ENCODE results near the gene SDC1.
"Not testable (repeated sequence)": the region's sequence is repeated elsewhere in the genome, so short reads cannot be mapped to it uniquely, and the experiment has no call there.

SDC1 gene

GRCh38 chr2:20236496-20236895 is 11.6 kb upstream of the SDC1 start:
- no peak for DNase-seq (ENCODE audit: low spot score)
- Mint-ChIP-seq H3K27me3 (ENCODE audit: low read depth) (peaks cover 13% of the 10 kb centered on the region), H3K27ac (no peak overlapping the region), H3K4me3 (no peak overlapping the region), H3K4me1 (ENCODE audit: low read depth) (no peaks in the 10 kb centered on the region), H3K9me3 (no peaks in the 10 kb centered on the region), H3K36me3 (ENCODE audit: low read depth) (no peaks in the 10 kb centered on the region)

GRCh38 chr2:20235655-20236305 is 10.8 kb upstream of the SDC1 start:
- Mint-ChIP-seq H3K27me3 (ENCODE audit: low read depth) (peaks cover 14% of the 10 kb centered on the region), H3K27ac (no peak overlapping the region), H3K4me1 (ENCODE audit: low read depth) (no peaks in the 10 kb centered on the region), H3K4me3 (no peak overlapping the region), H3K36me3 (ENCODE audit: low read depth) (no peaks in the 10 kb centered on the region), H3K9me3 (no peaks in the 10 kb centered on the region)
- no peak for DNase-seq (ENCODE audit: low spot score)

GRCh38 chr2:20234597-20234996 is 9.7 kb upstream of the SDC1 start:
- not testable (repeated sequence) for DNase-seq (ENCODE audit: low spot score); H3K27ac Mint-ChIP-seq; H3K4me1 Mint-ChIP-seq (ENCODE audit: low read depth); H3K36me3 Mint-ChIP-seq (ENCODE audit: low read depth); H3K4me3 Mint-ChIP-seq; H3K9me3 Mint-ChIP-seq
- H3K27me3 Mint-ChIP-seq (ENCODE audit: low read depth), result peaks cover 14% of the 10 kb centered on the region

- H3K27me3 Mint-ChIP-seq (ENCODE audit: low read depth), result peaks cover 11% of the 10 kb centered on the region
- no peaks in the 10 kb centered on the region for H3K36me3 Mint-ChIP-seq (ENCODE audit: low read depth)
- H3K27ac Mint-ChIP-seq, result no peak overlapping the region
- H3K4me3 Mint-ChIP-seq, result no peak overlapping the region
- DNase-seq (ENCODE audit: low spot score), result no peak
- no peaks in the 10 kb centered on the region for H3K9me3 Mint-ChIP-seq
- H3K4me1 Mint-ChIP-seq (ENCODE audit: low read depth), result no peaks in the 10 kb centered on the region
These were observed 7.9 kb upstream of the SDC1 start for GRCh38 chr2:20232837-20233207.

GRCh38 chr2:20231598-20232026 is 6.7 kb upstream of the SDC1 start:
- Mint-ChIP-seq H3K36me3 (ENCODE audit: low read depth) (no peaks in the 10 kb centered on the region), H3K27me3 (ENCODE audit: low read depth) (peaks cover 21% of the 10 kb centered on the region), H3K4me1 (ENCODE audit: low read depth) (no peaks in the 10 kb centered on the region), H3K4me3 (no peak overlapping the region), H3K9me3 (no peaks in the 10 kb centered on the region), H3K27ac (no peak overlapping the region)
- no peak for DNase-seq (ENCODE audit: low spot score)

- Mint-ChIP-seq H3K27me3 (ENCODE audit: low read depth) (peaks cover 25% of the 10 kb centered on the region), H3K27ac (no peak overlapping the region), H3K36me3 (ENCODE audit: low read depth) (no peaks in the 10 kb centered on the region), H3K9me3 (no peaks in the 10 kb centered on the region), H3K4me1 (ENCODE audit: low read depth) (no peaks in the 10 kb centered on the region), H3K4me3 (no peak overlapping the region)
- DNase-seq (ENCODE audit: low spot score), result no peak
These were observed 6.2 kb upstream of the SDC1 start for GRCh38 chr2:20231159-20231558.

GRCh38 chr2:20230114-20230425 is 5.1 kb upstream of the SDC1 start:
- no peak for DNase-seq (ENCODE audit: low spot score)
- no peak overlapping the region for H3K4me3 Mint-ChIP-seq
- no peaks in the 10 kb centered on the region for H3K36me3 Mint-ChIP-seq (ENCODE audit: low read depth)
- peaks cover 36% of the 10 kb centered on the region for H3K27me3 Mint-ChIP-seq (ENCODE audit: low read depth)
- H3K4me1 Mint-ChIP-seq (ENCODE audit: low read depth), result no peaks in the 10 kb centered on the region
- H3K9me3 Mint-ChIP-seq, result no peaks in the 10 kb centered on the region
- no peak overlapping the region for H3K27ac Mint-ChIP-seq

GRCh38 chr2:20229322-20230113 is 4.6 kb upstream of the SDC1 start:
- Mint-ChIP-seq H3K36me3 (ENCODE audit: low read depth) (no peaks in the 10 kb centered on the region), H3K4me1 (ENCODE audit: low read depth) (no peaks in the 10 kb centered on the region), H3K4me3 (no peak overlapping the region), H3K9me3 (no peaks in the 10 kb centered on the region), H3K27me3 (ENCODE audit: low read depth) (peaks cover 36% of the 10 kb centered on the region), H3K27ac (no peak overlapping the region)
- no peak for DNase-seq (ENCODE audit: low spot score)

GRCh38 chr2:20227894-20228505 is 3.1 kb upstream of the SDC1 start:
- DNase-seq (ENCODE audit: low spot score), result no peak
- Mint-ChIP-seq H3K4me1 (ENCODE audit: low read depth) (no peaks in the 10 kb centered on the region), H3K27me3 (ENCODE audit: low read depth) (peaks cover 34% of the 10 kb centered on the region), H3K4me3 (no peak overlapping the region), H3K27ac (no peak overlapping the region), H3K36me3 (ENCODE audit: low read depth) (no peaks in the 10 kb centered on the region), H3K9me3 (no peaks in the 10 kb centered on the region)

GRCh38 chr2:20226152-20226545 is 1.2 kb upstream of the SDC1 start:
- Mint-ChIP-seq H3K9me3 (no peaks in the 10 kb centered on the region), H3K36me3 (ENCODE audit: low read depth) (no peaks in the 10 kb centered on the region), H3K27ac (no peak overlapping the region), H3K4me1 (ENCODE audit: low read depth) (no peaks in the 10 kb centered on the region), H3K27me3 (ENCODE audit: low read depth) (peaks cover 53% of the 10 kb centered on the region), H3K4me3 (no peak overlapping the region)
- no peak for DNase-seq (ENCODE audit: low spot score)

GRCh38 chr2:20225294-20226151 is 593 bp upstream of the SDC1 start:
- Mint-ChIP-seq H3K27me3 (ENCODE audit: low read depth) (peaks cover 56% of the 10 kb centered on the region), H3K9me3 (no peaks in the 10 kb centered on the region), H3K4me1 (ENCODE audit: low read depth) (no peaks in the 10 kb centered on the region), H3K4me3 (peak overlapping the region; percentile 60), H3K36me3 (ENCODE audit: low read depth) (no peaks in the 10 kb centered on the region), H3K27ac (no peak overlapping the region)
- DNase-seq (ENCODE audit: low spot score), result peak; percentile 36

GRCh38 chr2:20224164-20224715 is 690 bp downstream of the SDC1 start:
- no peak for DNase-seq (ENCODE audit: low spot score)
- H3K27ac Mint-ChIP-seq, result no peak overlapping the region
- H3K4me1 Mint-ChIP-seq (ENCODE audit: low read depth), result no peaks in the 10 kb centered on the region
- peaks cover 59% of the 10 kb centered on the region for H3K27me3 Mint-ChIP-seq (ENCODE audit: low read depth)
- no peaks in the 10 kb centered on the region for H3K9me3 Mint-ChIP-seq
- H3K36me3 Mint-ChIP-seq (ENCODE audit: low read depth), result no peaks in the 10 kb centered on the region
- no peak overlapping the region for H3K4me3 Mint-ChIP-seq

- DNase-seq (ENCODE audit: low spot score), result peak; percentile 5
- Mint-ChIP-seq H3K36me3 (ENCODE audit: low read depth) (no peaks in the 10 kb centered on the region), H3K4me3 (no peak overlapping the region), H3K27ac (no peak overlapping the region), H3K4me1 (ENCODE audit: low read depth) (no peaks in the 10 kb centered on the region), H3K27me3 (ENCODE audit: low read depth) (peaks cover 56% of the 10 kb centered on the region), H3K9me3 (no peaks in the 10 kb centered on the region)
These were observed 1.3 kb downstream of the SDC1 start for GRCh38 chr2:20223407-20224163.

Measured in T-helper 2 cell treated with Interferon-gamma antibody and Interleukin-4, amounts not matched to agents 5 μg/mL and 100 μg/mL, for 36 hours (primary cell).